Left colon (tissue), 2 donors: ENCODE measurements around the gene ERCC6. TPM values are rescaled to one million over a fixed set of nuclear protein-coding genes. Genes with fewer than 3 reads are reported as not detected.

ENCODE experiments used
- ATAC-seq: fragments of 200-7000 bp; cut with Tn5 transposase; one replicate; pipeline ENCODE4 v1.9.1; 2020; ENCODE audit warnings: mild to moderate bottlenecking, moderate library complexity
- DNase-seq, 2 donors: peaks; one replicate each; pipeline ENCODE4 v3.0.0-alpha.2; 2020
- intact Hi-C, 2 donors: fragments of 100-400 bp; cut with DNase I in 1 of 2; cut with micrococcal nuclease in 1 of 2; formaldehyde crosslinking; loops; one replicate each; pipeline versions ENCODE4 v1.11.2 to v1.14.0; 2022; cut with DNase I, micrococcal nuclease
- total RNA-seq, 2 donors: library from RNA; stranded (reverse); fragmentation: NEBNext Ultra II Directional; extraction: Animal tissue kit (Norgen Biotek cat#: 25700); gene quantifications; one replicate each; pipeline ENCODE4 v1.2.1, GENCODE V29; 2021
- donor health status: DM: no; HTN: no; CAD: no.
- donor health status: DM: yes; HTN: yes; CAD: no.

ERCC6 gene
- total RNA-seq, 2 donors from 2014 or later, result 16.4 to 24.5 TPM

- no peak for DNase-seq
- intact Hi-C loops, result no loop called here
- ATAC-seq, result no peak
Observed at GRCh38 chr10:49484486-49485235, 54.3 kb downstream of the ERCC6 start.

- intact Hi-C loops, result no loop called here
- ATAC-seq (no peak), DNase-seq (no peak)
Observed at GRCh38 chr10:49478819-49479218, 60.1 kb downstream of the ERCC6 start.

DNA sequence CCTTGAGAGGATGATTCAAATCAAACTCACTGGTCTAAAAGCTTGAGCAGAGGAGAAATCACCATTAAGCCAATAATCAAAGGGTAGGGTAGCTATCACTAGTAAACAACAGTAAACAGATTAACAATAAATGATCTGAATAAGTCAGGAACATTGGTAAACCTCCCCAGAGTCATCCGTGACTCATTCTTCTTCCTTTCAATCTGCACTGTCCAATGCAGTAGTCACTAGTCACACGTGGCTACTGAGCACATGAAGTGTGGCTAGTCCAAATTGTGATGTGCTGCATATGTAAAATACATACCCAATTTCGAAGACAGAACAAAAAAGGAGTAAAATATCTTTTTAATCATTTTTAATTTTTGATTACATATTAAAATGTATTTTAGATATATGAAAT, 64.0 kb downstream of the ERCC6 start:
- ATAC-seq (no peak), DNase-seq (no peak)
- intact Hi-C loops, result no loop called here

DNA sequence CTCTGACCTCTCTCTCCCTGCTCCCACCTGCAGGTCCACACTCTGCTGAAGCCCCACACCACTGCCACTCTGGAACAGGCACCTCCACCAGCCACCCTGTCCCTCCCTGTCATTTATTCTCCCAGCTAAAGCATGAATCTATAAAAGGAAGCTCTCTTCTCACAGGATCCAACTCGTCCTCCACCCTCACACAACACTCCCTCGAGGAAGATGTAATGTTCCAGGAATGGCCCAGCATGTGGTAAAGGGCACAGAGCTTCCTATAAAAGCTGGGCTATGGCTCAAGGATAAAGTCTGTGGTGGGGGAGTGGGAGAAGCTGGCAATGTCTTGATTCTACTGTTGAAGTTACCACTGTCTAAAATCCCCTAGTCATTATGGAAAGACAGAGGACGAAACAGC, 67.4 kb downstream of the ERCC6 start:
- DNase-seq (no peak), ATAC-seq (no peak)
- intact Hi-C loops, result no loop called here

DNA sequence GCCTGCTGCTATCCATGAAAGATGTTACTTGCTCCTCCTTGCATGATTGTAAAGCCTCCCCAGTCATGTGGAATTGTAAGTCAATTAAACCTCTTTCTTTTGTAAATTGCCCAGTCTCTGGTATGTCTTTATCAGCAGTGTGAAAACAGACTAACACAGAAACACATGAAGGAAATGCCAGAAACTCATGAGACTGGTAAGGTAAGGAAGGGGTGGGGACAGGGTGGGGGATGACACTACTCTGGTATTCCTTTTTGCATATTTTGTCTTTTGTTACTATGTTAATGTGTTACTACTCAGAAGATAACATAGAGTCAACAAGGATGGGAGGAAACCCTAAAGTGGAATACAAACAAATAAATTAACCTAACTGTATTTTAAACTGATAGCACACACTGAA, 73.2 kb downstream of the ERCC6 start:
- ATAC-seq (no peak), DNase-seq (no peak)
- intact Hi-C loops, result no loop called here

Other genes with a start within 250 kb of the ERCC6 start
- gene C10orf71, start 240.0 kb downstream of the ERCC6 start, total RNA-seq, result not detected
- gene DRGX, start 143.0 kb downstream of the ERCC6 start, total RNA-seq, result under 1 TPM in 1 of 2 donors, not detected in 1; 0.11 TPM
- under 1 TPM; 0.12 to 0.14 TPM for gene SLC18A3, start 71.2 kb upstream of the ERCC6 start, total RNA-seq
- under 1 TPM; 0.59 to 0.82 TPM for gene CHAT, start 74.9 kb upstream of the ERCC6 start, total RNA-seq
- not detected for gene C10orf53, start 140.5 kb upstream of the ERCC6 start, total RNA-seq
- 1 to 10 TPM; 1.1 to 1.3 TPM for gene OGDHL, start 223.2 kb upstream of the ERCC6 start, total RNA-seq